DOHH2 (cell line): ENCODE data around the gene IRF2BP2.

ENCODE experiments used
- H3F3A ChIP-seq: fragments of 200-600 bp; sonication (generic), shearing (Covaris generic); 2 replicates; pipeline ENCODE4 v1.6.0; 2016; ENCODE audit warnings: antibody characterized with exemption, mild to moderate bottlenecking; ENCODE audit not compliant: control insufficient read depth, insufficient read depth
- H3K27ac ChIP-seq: fragments of 200-600 bp; sonication (generic); 2 replicates; pipeline ENCODE4 v1.5.1; 2014; ENCODE audit warnings: low read depth, mild to moderate bottlenecking, low read length, moderate library complexity
- H3K27me3 ChIP-seq: fragments of 200-600 bp; sonication (generic); 2 replicates; pipeline ENCODE4 v1.6.1; 2014; ENCODE audit warnings: mild to moderate bottlenecking, low read length, mixed read lengths; ENCODE audit not compliant: control insufficient read depth
- H3K36me3 ChIP-seq: fragments of 200-600 bp; sonication (generic); 2 replicates; pipeline ENCODE4 v1.6.1; 2014; ENCODE audit warnings: mild to moderate bottlenecking, low read length, moderate library complexity, mixed read lengths; ENCODE audit not compliant: control insufficient read depth
- H3K4me1 ChIP-seq: fragments of 200-600 bp; sonication (generic); 2 replicates; pipeline ENCODE4 v1.6.1; 2014; ENCODE audit warnings: mild to moderate bottlenecking, low read length, mixed read lengths; ENCODE audit not compliant: control insufficient read depth
- H3K4me2 ChIP-seq: fragments of 200-600 bp; sonication (generic); 2 replicates; pipeline ENCODE4 v1.6.0; 2014; ENCODE audit warnings: mild to moderate bottlenecking, low read length, moderate library complexity
- H3K4me3 ChIP-seq: fragments of 200-600 bp; sonication (generic); 2 replicates; pipeline ENCODE4 v1.5.1; 2014; ENCODE audit warnings: mild to moderate bottlenecking, low read length, mixed read lengths
- H3K79me2 ChIP-seq: fragments of 200-600 bp; sonication (generic); 2 replicates; pipeline ENCODE4 v1.6.1; 2014; ENCODE audit warnings: mild to moderate bottlenecking, low read length, mixed read lengths; ENCODE audit not compliant: control insufficient read depth
- H3K9me2 ChIP-seq: fragments of 200-600 bp; sonication (generic); replicated peaks from 2 replicates; pipeline ENCODE4 v1.6.1; 2014; ENCODE audit warnings: mild to moderate bottlenecking, low read length, mixed read lengths; ENCODE audit not compliant: control insufficient read depth
- H3K9me3 ChIP-seq: fragments of 200-600 bp; sonication (generic); 2 replicates; pipeline ENCODE4 v1.6.1; 2014; ENCODE audit warnings: antibody characterized with exemption, low read length, mixed read lengths; ENCODE audit not compliant: control insufficient read depth, insufficient read depth
- H4K20me1 ChIP-seq: fragments of 200-600 bp; sonication (generic); 2 replicates; pipeline ENCODE4 v1.6.0; 2014; ENCODE audit warnings: low read depth, mild to moderate bottlenecking, antibody characterized with exemption, low read length, moderate library complexity; ENCODE audit not compliant: control insufficient read depth, insufficient read depth
- EZH2phosphoT487 ChIP-seq: fragments of 200-600 bp; sonication (generic); IDR thresholded peaks from 2 replicates; pipeline ENCODE4 v1.6.1; 2017; ENCODE audit warnings: borderline replicate concordance, mild to moderate bottlenecking, antibody characterized with exemption, low read length, moderate library complexity, mixed read lengths
- TF ChIP-seq, protein P1 (sequence below): fragments of 200-600 bp; sonication (generic); IDR thresholded peaks from one replicate; pipeline ENCODE4 v1.5.1; 2014; ENCODE audit warnings: antibody characterized with exemption, mild to moderate bottlenecking, low read depth, low read length; ENCODE audit not compliant: poor library complexity, severe bottlenecking

IRF2BP2 gene

DNA sequence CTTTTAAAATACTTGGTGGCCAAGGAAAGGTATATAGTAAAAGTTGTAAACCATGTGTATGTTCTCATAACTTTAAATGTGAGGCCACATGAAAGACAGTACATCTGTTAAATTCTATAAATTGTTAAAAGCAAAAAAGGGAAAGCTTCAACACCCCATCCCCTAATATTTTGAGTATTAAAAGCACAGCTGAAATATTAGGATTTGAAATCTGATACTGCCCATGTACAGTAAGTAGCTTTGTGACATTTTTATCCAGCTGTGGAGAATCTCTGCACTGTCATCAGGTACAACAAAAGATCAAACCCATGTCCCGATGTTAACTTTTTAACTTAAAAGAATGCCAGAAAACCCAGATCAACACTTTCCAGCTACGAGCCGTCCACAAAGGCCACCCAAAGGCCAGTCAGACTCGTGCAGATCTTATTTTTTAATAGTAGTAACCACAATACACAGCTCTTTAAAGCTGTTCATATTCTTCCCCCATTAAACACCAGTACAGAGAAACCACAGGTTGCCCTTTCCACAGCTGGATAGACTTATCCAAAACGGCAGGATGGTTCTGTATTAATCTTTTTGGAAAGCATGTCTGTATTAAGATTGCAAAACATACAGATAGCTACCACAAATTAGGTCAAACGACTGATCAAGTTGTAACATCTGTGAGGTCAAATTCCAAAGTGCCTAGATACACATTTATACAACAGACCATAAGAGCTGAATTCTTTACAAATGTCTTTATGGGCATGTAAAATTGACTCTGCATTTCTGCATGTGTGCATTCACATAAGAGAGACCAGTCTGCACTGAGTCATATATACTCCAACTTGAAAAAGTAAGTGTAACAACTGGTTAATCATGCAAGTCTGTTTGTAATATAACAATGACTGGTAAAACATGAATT is 5.2 kb downstream of the IRF2BP2 start:
- Histone ChIP-seq H3K4me1 (peaks cover 48% of the 10 kb centered on the region), H3K9me3 (no peaks in the 10 kb centered on the region), H3K36me3 (no peaks in the 10 kb centered on the region), H3F3A (peaks cover 20% of the 10 kb centered on the region), H3K27me3 (peaks cover 57% of the 10 kb centered on the region), H3K4me3 (no peak overlapping the region), H3K27ac (no peak overlapping the region), H3K9me2 (no peaks in the 10 kb centered on the region), H4K20me1 (no peaks in the 10 kb centered on the region), H3K4me2 (no peak overlapping the region), H3K79me2 (no peaks in the 10 kb centered on the region)
- TF ChIP-seq EZH2phosphoT487 = peak; percentile 34; the same call in 1 of the 2 replicates
- TF ChIP-seq, protein P1, sequence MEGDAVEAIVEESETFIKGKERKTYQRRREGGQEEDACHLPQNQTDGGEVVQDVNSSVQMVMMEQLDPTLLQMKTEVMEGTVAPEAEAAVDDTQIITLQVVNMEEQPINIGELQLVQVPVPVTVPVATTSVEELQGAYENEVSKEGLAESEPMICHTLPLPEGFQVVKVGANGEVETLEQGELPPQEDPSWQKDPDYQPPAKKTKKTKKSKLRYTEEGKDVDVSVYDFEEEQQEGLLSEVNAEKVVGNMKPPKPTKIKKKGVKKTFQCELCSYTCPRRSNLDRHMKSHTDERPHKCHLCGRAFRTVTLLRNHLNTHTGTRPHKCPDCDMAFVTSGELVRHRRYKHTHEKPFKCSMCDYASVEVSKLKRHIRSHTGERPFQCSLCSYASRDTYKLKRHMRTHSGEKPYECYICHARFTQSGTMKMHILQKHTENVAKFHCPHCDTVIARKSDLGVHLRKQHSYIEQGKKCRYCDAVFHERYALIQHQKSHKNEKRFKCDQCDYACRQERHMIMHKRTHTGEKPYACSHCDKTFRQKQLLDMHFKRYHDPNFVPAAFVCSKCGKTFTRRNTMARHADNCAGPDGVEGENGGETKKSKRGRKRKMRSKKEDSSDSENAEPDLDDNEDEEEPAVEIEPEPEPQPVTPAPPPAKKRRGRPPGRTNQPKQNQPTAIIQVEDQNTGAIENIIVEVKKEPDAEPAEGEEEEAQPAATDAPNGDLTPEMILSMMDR = no peak

DNA sequence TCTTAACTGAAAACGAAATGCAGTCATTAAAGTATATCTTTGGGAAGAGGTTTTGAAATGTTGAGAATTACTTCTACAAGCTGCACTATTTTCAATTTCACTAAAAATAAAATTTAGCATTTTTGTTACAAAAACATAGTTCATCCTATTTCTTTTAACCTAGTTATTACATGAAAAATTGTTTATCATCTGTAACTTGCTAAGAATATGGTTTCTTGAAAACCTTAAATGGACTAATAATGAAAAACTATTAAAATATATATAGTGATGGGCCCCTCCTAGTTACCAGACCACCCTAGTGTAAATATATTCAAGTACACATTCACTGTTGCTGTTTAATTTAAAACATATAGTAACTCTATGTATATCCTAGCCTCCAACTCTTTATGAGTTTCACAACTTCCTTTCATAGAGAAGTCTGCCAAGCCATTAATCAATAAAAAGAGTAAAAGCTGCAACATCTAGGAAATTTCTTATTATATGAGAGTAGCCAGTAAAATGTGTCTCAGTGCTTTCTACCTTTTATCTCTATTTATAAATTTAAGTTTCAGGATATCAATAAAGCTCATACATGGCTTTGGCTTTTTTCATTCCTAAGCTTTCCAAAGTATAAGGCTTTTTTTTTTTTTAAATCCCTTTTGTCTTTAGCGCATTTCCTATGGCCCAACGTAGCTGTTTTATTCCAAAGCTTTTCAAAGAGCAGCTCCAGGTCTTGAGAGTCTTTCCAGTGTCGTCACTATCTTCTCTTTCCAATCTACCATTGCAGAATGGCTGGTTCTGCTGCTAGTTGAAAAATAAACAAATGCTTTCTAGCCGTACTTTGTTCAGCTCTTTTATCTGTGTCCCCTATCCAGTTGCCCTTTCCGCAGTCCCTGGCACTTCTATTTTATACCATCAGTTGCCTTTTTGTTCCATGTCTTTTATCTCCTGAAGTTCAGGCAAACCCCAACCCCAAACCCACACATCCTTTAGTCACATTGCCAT is 6.5 kb downstream of the IRF2BP2 start:
- TF ChIP-seq, protein P1 = no peak
- TF ChIP-seq EZH2phosphoT487 = no peak; the same call in 1 of the 2 replicates
- H3F3A ChIP-seq = peaks cover 31% of the 10 kb centered on the region
- no peak overlapping the region for H3K4me3 ChIP-seq
- H4K20me1 ChIP-seq = no peaks in the 10 kb centered on the region
- H3K9me3 ChIP-seq = no peaks in the 10 kb centered on the region
- no peak overlapping the region for H3K27ac ChIP-seq
- no peaks in the 10 kb centered on the region for H3K79me2 ChIP-seq
- H3K27me3 ChIP-seq = peaks cover 49% of the 10 kb centered on the region
- H3K4me2 ChIP-seq = no peak overlapping the region
- no peaks in the 10 kb centered on the region for H3K36me3 ChIP-seq
- peaks cover 59% of the 10 kb centered on the region for H3K4me1 ChIP-seq
- no peaks in the 10 kb centered on the region for H3K9me2 ChIP-seq

DNA sequence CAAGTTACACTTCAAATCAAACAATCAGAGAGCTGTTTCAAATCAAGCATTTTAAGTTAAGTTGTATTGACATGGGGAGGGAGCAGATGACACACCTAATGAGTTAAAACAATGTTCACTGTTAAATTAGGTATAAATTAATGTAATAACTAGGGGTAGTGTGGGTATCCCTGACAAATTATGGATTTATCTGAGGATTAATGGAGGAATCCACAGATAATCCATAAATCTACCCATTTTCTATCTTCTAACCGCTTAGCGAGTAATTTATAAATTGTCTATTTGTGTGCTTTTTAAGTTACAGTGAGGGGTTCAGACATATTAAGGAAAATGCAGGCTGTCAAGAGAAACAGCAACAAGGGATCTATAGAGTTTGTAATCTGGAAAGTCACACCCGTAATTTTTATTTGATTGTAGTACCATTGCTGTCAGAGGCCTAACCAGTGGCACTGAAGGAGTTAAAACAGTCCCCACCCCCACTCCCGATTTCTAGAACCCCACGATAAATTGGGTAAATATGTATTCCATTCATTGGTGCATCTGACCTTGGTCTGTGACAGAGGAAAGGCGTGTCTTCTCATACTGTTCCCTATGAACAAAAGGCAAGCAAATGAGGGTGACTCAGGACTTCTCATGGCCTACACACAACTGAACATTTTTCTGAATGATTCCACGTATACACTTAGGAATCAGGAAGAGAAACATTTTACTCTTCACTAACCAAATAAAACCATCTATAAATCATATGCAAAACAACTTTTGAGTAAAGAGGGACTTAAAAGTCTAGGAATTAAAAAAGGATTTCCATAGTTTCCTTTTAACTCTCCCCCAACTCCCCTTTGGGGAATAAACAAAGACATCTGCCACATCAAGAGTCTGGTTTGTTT is 7.4 kb downstream of the IRF2BP2 start:
- no peaks in the 10 kb centered on the region for H3K9me2 ChIP-seq
- peaks cover 40% of the 10 kb centered on the region for H3K27me3 ChIP-seq
- no peaks in the 10 kb centered on the region for H3K36me3 ChIP-seq
- peaks cover 31% of the 10 kb centered on the region for H3F3A ChIP-seq
- TF ChIP-seq EZH2phosphoT487 = no peak
- TF ChIP-seq, protein P1 = no peak
- H3K4me2 ChIP-seq = peak overlapping the region; percentile 17; the same call in 1 of the 2 replicates
- H4K20me1 ChIP-seq = no peaks in the 10 kb centered on the region
- H3K79me2 ChIP-seq = no peaks in the 10 kb centered on the region
- H3K9me3 ChIP-seq = no peaks in the 10 kb centered on the region
- no peak overlapping the region for H3K4me3 ChIP-seq
- peaks cover 56% of the 10 kb centered on the region for H3K4me1 ChIP-seq
- no peak overlapping the region for H3K27ac ChIP-seq
